GM21381 (cell line): ENCODE data around the gene ZFP1.
A peak's percentile ranks its signal among the peaks of the same experiment; 100 is the strongest.

ENCODE experiments used
- ATAC-seq: cut with Tn5 transposase; IDR thresholded peaks from one replicate; pipeline ENCODE4 v1.9.1; 2021; ENCODE audit warnings: mild to moderate bottlenecking, moderate library complexity; ENCODE audit not compliant: unreplicated experiment

Gene ZFP1

GRCh38 chr16:75148311-75149195 is at the start of gene ZFP1:
Gene ZFP1, plus strand, starts transcription at chr16:75148524. Its CDS starts 4,428 bp downstream, at chr16:75152952.
- ATAC-seq, result peak; percentile 80

GRCh38 chr16:75099075-75099667 is 49.2 kb upstream of the ZFP1 start:
- no peak for ATAC-seq

- peak; percentile 71 for ATAC-seq
Observed at GRCh38 chr16:75099738-75100602, 48.4 kb upstream of the ZFP1 start.

- ATAC-seq, result no peak
Observed at GRCh38 chr16:75100603-75100990, 47.7 kb upstream of the ZFP1 start.

GRCh38 chr16:75101635-75102034 is 46.7 kb upstream of the ZFP1 start:
- no peak for ATAC-seq

DNA sequence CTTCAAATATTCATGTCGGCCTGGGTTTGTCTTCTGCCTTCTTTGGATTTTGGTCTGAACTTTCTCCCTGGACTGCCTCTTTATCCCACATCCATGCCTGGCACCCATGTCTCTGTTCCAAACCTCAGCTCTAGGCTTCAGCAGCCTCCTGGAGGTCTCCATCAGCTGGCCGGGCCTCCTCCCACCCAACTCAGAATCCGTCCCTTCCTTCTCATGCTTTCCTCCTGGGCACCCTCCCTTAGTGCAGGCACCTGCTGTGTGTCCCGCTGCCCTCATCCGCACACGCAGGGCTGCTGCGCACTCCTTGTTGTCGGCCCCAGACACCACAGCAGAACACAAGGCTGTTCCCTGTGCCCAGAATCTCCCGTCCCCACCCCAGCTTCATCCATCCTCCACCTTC is 45.7 kb upstream of the ZFP1 start:
- no peak for ATAC-seq

- ATAC-seq, result no peak
Observed at GRCh38 chr16:75103994-75104393, 44.3 kb upstream of the ZFP1 start.

GRCh38 chr16:75104836-75105235 is 43.5 kb upstream of the ZFP1 start:
- ATAC-seq, result no peak

GRCh38 chr16:75105306-75106061 is 42.8 kb upstream of the ZFP1 start:
- no peak for ATAC-seq

- no peak for ATAC-seq
Observed at GRCh38 chr16:75106351-75107274, 41.7 kb upstream of the ZFP1 start.

- ATAC-seq, result no peak
Observed at GRCh38 chr16:75107505-75107904, 40.8 kb upstream of the ZFP1 start.

DNA sequence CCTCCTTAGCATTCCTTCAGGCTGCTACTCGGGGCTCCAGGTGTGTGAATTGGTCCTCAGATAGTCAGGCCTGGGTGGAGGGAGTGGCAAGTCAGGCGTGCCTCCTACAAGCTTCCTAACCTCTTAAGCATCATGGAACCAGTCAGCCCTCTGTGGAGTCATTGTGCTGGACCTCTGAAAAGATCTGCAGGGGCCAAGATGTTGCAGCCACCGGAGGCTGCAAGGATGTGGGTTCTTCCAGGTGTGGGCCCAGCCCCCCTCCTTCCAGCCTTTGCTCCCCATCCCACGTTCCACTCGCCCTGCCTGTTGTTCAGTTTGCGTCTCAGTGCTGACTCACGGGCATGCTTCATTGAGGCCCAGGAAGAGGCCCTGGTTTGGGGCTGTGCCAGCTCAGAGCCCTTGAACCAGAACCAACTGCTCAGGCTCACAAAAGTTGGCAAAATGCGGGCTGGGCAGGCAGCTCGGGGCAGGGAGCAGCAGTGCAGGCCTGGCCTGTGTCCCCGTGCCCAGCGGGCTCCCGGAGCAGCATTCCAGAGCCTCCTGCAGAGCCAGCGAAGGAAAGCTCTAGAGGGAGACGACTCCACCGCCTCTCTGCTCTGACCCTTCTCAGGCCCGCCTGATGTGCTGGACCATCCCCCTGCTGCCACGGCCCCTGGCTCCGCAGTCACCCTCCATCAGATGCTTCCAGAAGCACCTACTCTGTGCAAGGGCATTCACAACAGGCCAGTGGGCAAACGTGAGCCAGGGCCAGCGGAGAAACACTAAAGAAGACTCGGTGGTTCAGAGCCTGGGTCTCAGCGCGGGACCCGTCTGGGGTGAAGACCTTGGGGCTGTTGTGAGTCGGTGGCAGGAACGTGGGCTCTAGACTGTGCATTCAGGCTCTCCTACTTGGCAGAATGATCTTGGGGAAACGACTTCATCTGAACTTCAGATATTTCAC is 39.3 kb upstream of the ZFP1 start:
- no peak for ATAC-seq

- ATAC-seq, result no peak
Observed at GRCh38 chr16:75109732-75110243, 38.5 kb upstream of the ZFP1 start.

GRCh38 chr16:75110637-75111513 is 37.4 kb upstream of the ZFP1 start:
- ATAC-seq, result peak; percentile 70

DNA sequence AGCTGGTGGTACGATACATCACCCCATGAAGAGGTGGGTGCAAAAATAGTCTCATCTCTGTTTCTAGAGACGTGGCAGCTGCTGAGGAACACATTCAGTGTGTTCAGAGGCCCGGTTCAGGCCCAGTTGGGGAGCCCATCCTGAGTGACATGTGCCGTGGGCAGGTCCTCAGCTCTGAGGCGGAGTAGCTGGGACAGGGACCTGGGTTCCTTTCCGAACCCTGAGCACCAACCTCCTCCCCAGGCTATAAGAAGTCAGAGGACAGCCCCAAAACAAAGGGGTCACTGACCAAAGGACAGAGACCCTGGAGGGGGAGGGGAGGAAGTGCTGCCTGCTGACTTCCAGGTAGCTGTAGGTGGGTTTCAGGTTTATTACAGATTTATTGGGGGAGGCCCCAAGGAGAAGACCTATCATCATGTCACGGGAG is 36.8 kb upstream of the ZFP1 start:
- ATAC-seq, result no peak

DNA sequence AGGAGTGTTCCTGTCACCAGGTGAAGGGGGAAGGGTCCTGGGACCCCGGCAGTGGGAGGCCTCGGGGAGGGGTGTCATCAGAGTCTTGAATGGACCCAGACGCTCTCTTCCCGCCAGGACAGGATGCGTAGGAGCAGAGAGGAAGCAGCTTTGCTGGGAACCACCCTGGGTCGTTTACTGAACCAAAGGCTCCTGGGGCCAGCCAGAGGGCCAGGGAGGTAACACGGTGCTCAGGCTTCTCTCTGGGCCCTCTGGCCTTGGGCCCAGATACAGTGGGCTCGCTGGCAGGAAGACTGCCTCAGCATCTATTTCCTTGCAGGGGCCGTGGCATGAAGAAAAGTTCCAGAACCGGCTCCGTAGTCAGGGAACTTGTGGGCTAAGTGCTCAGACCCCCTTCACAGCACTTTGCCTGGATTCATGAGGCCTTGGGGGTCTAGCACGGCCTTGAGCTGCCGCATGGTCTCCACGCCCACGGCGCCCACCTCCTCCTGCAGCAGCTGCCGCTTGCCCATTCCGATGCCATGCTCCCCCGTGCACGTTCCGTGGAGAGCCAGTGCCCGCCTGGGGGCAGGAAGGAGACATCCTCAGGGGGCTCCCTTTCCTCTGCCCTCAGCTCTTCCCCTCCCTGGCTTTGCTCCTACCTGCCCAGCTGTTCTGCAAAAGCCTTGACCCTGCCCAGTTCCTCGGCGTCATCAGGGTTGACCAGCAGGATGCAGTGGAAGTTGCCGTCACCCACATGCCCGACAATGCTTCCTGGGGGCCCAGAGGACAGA is 36.2 kb upstream of the ZFP1 start:
- no peak for ATAC-seq
